Measurements from ENCODE around the gene DOCK10.
"Not testable (repeated sequence)": the region's sequence is repeated elsewhere in the genome, so short reads cannot be mapped to it uniquely, and the experiment has no call there.

The DOCK10 gene

DNA sequence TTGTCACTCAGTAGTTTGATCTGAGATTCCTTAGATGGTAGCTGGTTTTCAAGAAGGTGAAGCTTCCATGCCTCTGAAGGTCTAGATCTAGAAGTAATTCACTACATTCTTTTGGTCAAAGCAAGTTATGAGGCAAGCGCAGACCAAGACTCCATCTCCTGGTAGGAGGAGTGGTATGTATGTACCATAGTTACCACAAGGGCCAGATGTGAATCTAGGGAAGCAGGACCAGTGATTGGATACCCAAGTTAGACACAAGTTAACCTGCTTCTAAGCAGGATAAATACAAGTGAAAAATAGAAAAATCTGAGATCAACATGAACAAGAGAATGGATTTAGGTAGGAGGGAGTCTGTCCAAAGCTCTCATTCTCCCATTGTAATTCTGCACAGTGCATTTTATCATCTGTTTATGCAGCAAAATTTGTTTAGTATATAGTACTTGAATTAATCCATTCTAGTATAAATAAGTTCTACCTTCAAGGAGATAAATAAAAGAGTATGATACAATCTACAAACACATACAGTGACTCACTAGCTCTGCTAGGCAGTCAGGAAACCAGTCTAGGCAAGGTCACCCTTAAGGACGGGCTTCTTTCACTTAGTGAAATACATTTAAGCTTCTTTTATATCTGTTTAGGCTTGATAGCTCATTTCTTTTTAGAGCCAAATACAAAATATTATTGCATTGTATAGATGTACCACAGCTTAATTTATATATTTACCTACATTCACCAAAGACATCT is 14.2 kb upstream of the DOCK10 start:
- no peak overlapping the region for H3K4me3 ChIP-seq (ENCODE audit: low read depth, low read length)
- TF ChIP-seq, protein P1, sequence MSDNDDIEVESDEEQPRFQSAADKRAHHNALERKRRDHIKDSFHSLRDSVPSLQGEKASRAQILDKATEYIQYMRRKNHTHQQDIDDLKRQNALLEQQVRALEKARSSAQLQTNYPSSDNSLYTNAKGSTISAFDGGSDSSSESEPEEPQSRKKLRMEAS (IDR thresholded peaks at IDR 0.05; ENCODE audit: low read depth, low read length), result no peak
- TF ChIP-seq, protein P2, sequence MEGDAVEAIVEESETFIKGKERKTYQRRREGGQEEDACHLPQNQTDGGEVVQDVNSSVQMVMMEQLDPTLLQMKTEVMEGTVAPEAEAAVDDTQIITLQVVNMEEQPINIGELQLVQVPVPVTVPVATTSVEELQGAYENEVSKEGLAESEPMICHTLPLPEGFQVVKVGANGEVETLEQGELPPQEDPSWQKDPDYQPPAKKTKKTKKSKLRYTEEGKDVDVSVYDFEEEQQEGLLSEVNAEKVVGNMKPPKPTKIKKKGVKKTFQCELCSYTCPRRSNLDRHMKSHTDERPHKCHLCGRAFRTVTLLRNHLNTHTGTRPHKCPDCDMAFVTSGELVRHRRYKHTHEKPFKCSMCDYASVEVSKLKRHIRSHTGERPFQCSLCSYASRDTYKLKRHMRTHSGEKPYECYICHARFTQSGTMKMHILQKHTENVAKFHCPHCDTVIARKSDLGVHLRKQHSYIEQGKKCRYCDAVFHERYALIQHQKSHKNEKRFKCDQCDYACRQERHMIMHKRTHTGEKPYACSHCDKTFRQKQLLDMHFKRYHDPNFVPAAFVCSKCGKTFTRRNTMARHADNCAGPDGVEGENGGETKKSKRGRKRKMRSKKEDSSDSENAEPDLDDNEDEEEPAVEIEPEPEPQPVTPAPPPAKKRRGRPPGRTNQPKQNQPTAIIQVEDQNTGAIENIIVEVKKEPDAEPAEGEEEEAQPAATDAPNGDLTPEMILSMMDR (IDR thresholded peaks at IDR 0.05; ENCODE audit: low read depth, low read length), result no peak
- TF ChIP-seq POLR2A (IDR thresholded peaks at IDR 0.05; ENCODE audit: extremely low read depth, insufficient read length) (no peak), MYC (IDR thresholded peaks at IDR 0.05; ENCODE audit: low read depth, low read length) (no peak)
- no peak for DNase-seq (ENCODE audit: low read depth)

DNA sequence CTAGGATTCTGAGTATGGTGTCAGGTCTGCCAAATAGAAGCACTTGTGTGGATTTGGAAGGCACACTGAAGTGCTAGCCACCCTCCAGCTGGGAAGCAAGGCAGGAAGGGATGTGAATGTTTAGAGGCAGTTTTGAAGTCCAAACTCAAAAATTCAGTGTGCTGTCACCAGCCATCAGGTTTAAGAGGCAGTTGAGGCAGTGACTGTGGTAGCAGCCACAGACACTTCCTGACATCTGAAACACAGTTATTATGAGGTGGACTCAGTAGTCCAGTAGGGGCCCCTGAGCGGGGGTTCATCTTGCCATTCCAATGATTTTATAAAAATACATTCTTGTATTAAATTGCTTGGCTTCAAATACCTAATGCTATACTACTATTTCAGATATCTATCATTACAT is 13.4 kb upstream of the DOCK10 start:
- no peak for DNase-seq (ENCODE audit: low read depth)
- no peak overlapping the region for H3K4me3 ChIP-seq (ENCODE audit: low read depth, low read length)

DNA sequence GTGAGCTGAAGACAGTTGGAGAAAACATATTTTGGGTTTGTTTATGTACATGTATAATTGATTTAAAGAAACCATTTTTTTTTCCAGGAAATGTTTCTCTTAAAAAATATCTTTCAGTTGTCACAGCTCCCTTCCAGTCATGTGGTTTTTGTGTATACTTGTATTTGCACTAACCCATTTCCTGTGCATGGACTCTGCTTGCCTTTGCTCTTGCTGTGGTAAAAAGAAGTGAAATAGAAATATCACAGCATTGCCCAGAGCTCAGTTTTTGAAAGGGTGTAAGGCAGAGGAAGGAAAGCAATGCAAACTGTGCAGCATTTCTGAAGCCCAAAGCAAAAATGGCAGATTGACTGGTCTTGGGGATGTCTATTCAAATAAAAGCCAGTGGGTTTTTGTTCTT is 10.4 kb upstream of the DOCK10 start:
- DNase-seq (ENCODE audit: low read depth), result peak; percentile 17
- no peak overlapping the region for H3K4me3 ChIP-seq (ENCODE audit: low read depth, low read length)

More for the DNA sequence above, 13.4 kb upstream of the DOCK10 start:
- TF ChIP-seq, protein P1 (IDR thresholded peaks at IDR 0.05; ENCODE audit: low read depth, low read length), result no peak
- TF ChIP-seq, protein P2 (IDR thresholded peaks at IDR 0.05; ENCODE audit: low read depth, low read length), result no peak
- TF ChIP-seq MYC (IDR thresholded peaks at IDR 0.05; ENCODE audit: low read depth, low read length) (no peak), POLR2A (IDR thresholded peaks at IDR 0.05; ENCODE audit: extremely low read depth, insufficient read length) (no peak)

DNA sequence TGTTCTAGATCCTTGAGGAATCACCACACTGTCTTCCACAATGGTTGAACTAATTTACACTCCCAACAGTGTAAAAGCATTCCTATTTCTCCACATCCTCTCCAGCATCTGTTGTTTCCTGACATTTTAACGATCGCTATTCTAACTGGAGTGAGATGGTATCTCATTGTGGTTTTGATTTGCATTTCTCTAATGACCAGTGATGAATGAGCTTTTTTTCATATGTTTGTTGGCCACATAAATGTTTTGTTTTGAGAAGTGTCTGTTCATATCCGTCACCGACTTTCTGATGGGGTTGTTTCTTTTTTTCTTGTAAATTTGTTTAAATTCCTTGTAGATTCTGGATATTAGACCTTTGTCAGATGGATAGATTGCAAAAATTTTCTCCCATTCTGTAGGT is 5.2 kb upstream of the DOCK10 start:
- DNase-seq (ENCODE audit: low read depth); H3K4me3 ChIP-seq (ENCODE audit: low read depth, low read length): not testable (repeated sequence)

More for the DNA sequence above, 10.4 kb upstream of the DOCK10 start:
- TF ChIP-seq POLR2A (IDR thresholded peaks at IDR 0.05; ENCODE audit: extremely low read depth, insufficient read length), result no peak
- TF ChIP-seq, protein P2 (IDR thresholded peaks at IDR 0.05; ENCODE audit: low read depth, low read length), result no peak
- no peak for TF ChIP-seq MYC (IDR thresholded peaks at IDR 0.05; ENCODE audit: low read depth, low read length)
- TF ChIP-seq, protein P1 (IDR thresholded peaks at IDR 0.05; ENCODE audit: low read depth, low read length), result no peak

DNA sequence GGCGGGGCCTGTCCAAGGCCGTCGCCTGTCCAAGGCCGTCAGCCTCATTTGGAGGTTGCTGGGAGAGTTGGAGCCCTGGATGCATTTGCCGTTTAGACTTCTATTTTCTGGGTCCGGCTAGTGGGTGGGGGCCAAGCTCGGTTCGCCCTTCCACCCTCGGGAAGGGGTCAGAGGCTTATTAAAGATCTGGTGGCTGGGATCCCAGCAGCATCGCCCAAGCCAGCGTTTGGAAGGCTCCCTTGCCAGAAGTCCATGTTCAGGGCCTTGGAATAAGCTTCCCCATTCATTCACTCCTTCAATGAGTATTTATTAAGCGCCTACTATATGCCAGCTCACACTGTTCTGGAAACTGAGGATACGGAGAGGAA is 516 bp upstream of the DOCK10 start:
- DNase-seq (ENCODE audit: low read depth), result no peak
- no peak overlapping the region for H3K4me3 ChIP-seq (ENCODE audit: low read depth, low read length)
- TF ChIP-seq POLR2A (IDR thresholded peaks at IDR 0.05; ENCODE audit: extremely low read depth, insufficient read length), result no peak
- TF ChIP-seq, protein P1 (IDR thresholded peaks at IDR 0.05; ENCODE audit: low read depth, low read length), result no peak
- no peak for TF ChIP-seq MYC (IDR thresholded peaks at IDR 0.05; ENCODE audit: low read depth, low read length)
- TF ChIP-seq, protein P2 (IDR thresholded peaks at IDR 0.05; ENCODE audit: low read depth, low read length), result no peak

DNA sequence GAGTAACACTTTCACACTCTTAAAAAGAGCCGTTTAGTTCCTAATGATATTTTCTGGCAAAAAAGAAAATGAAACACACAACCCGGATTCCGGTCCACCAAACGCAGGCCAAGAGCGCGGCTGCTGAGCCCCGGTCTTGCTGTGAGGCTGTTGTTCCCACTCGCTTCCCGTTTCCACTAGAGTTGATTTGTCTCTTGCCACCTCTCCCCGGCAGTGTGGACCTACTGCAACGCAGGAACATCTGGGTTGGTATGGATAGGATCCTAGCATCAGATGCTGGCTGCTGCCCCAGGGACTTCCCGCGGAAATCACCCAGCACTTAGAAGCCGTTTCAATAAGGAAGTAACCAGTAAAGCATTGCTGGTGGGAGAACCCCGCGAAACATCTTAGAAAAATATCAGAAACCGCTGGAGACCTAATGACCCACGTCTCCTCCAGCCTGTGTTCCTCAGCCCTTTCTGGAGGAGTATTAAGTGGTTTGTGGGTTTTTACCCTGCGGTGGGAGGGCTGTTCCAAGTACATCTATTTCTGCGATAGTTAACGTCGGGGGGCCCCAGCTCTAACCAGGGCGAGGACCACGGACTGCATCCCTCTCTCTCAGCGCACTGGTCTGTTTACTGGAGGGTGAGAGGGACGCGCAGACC is 939 bp downstream of the DOCK10 start:
- no peak for TF ChIP-seq MYC (IDR thresholded peaks at IDR 0.05; ENCODE audit: low read depth, low read length)
- TF ChIP-seq POLR2A (IDR thresholded peaks at IDR 0.05; ENCODE audit: extremely low read depth, insufficient read length), result no peak
- TF ChIP-seq, protein P2 (IDR thresholded peaks at IDR 0.05; ENCODE audit: low read depth, low read length), result no peak
- TF ChIP-seq, protein P1 (IDR thresholded peaks at IDR 0.05; ENCODE audit: low read depth, low read length), result no peak
- peak overlapping the region; percentile 17 for H3K4me3 ChIP-seq (ENCODE audit: low read depth, low read length)
- DNase-seq (ENCODE audit: low read depth), result peak; percentile 83
